Measurements from ENCODE around the gene ZDHHC1. TPM values are rescaled to one million over a fixed set of nuclear protein-coding genes. Genes with fewer than 3 reads are reported as not detected.

The ZDHHC1 gene
- total and polyA plus RNA-seq, 2 donors (not counting 3 experiments of a cell fraction or from before 2014, with no cell fraction given) = 11.4 to 14.4 TPM

GRCh38 chr16:67451061-67451703 is 34.9 kb upstream of the ZDHHC1 start:
- CTCF ChIA-PET = interaction anchor here (1.6 to 3.2 kb wide), 4 partner anchors 9 to 190 kb away, joined by 4 to 15 read pairs (median 10); no protein-coding TSS in a partner anchor

More at GRCh38 chr16:67451061-67451703, 34.9 kb upstream of the ZDHHC1 start:
- DNase-seq (ENCODE audit: low read depth, low spot score) = no peak
- TF ChIP-seq GATA2 (IDR thresholded peaks at IDR 0.05; ENCODE audit: insufficient read depth, insufficient read length, low read depth, low read length) = no peak
- TF ChIP-seq JUN (IDR thresholded peaks at IDR 0.05; ENCODE audit: borderline replicate concordance, insufficient read depth, insufficient read length, low read depth) = no peak
- no peak for TF ChIP-seq MYC (IDR thresholded peaks at IDR 0.05; ENCODE audit: low read depth, low read length)
- no peak for TF ChIP-seq POLR2A (IDR thresholded peaks at IDR 0.05; ENCODE audit: low read depth, low read length)
- TF ChIP-seq FOS (IDR thresholded peaks at IDR 0.05; ENCODE audit: borderline replicate concordance, insufficient read depth, low read length) = no peak
- no peak for TF ChIP-seq EZH2 (IDR thresholded peaks at IDR 0.05; ENCODE audit: borderline replicate concordance, low read depth, low read length, severe bottlenecking)
- TF ChIP-seq, protein P1, sequence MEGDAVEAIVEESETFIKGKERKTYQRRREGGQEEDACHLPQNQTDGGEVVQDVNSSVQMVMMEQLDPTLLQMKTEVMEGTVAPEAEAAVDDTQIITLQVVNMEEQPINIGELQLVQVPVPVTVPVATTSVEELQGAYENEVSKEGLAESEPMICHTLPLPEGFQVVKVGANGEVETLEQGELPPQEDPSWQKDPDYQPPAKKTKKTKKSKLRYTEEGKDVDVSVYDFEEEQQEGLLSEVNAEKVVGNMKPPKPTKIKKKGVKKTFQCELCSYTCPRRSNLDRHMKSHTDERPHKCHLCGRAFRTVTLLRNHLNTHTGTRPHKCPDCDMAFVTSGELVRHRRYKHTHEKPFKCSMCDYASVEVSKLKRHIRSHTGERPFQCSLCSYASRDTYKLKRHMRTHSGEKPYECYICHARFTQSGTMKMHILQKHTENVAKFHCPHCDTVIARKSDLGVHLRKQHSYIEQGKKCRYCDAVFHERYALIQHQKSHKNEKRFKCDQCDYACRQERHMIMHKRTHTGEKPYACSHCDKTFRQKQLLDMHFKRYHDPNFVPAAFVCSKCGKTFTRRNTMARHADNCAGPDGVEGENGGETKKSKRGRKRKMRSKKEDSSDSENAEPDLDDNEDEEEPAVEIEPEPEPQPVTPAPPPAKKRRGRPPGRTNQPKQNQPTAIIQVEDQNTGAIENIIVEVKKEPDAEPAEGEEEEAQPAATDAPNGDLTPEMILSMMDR (IDR thresholded peaks at IDR 0.05; ENCODE audit: extremely low read depth in 1 of 2, insufficient read depth in 1 of 2, low read depth in 1 of 2, low read length in 2 of 2) = no peak
- no peak for TF ChIP-seq POLR2AphosphoS5 (IDR thresholded peaks at IDR 0.05; ENCODE audit: insufficient read depth, low read depth, low read length)
- no peak for TF ChIP-seq MAX (IDR thresholded peaks at IDR 0.05; ENCODE audit: insufficient read depth, insufficient read length)
- Histone ChIP-seq H3K4me3 (replicated peaks in 1 of 3; ENCODE audit: insufficient read depth in 1 of 3, low read depth in 1 of 3, low read length in 3 of 3) (no peak overlapping the region), H3K4me2 (ENCODE audit: insufficient read depth, low read length) (no peak overlapping the region), H3K4me1 (ENCODE audit: control insufficient read depth, extremely low read depth, insufficient read depth, low read length) (no peaks in the 10 kb centered on the region), H4K20me1 (replicated peaks; ENCODE audit: control insufficient read depth, extremely low read depth, insufficient read depth, low read length) (no peaks in the 10 kb centered on the region), H3K9me1 (replicated peaks; ENCODE audit: control insufficient read depth, extremely low read depth, insufficient read depth, low read length) (no peaks in the 10 kb centered on the region), H3K36me3 (ENCODE audit: control insufficient read depth in 2 of 2, extremely low read depth in 1 of 2, insufficient read depth in 2 of 2, low read length in 2 of 2) (peaks cover 0 to 29% of the 10 kb centered on the region in 2 experiments), H3K79me2 (ENCODE audit: control insufficient read depth, insufficient read depth, low read length) (no peaks in the 10 kb centered on the region), H3K27me3 (ENCODE audit: control insufficient read depth in 2 of 2, insufficient read depth in 2 of 2, low read length in 2 of 2) (no peaks in the 10 kb centered on the region), H3K27ac (ENCODE audit: insufficient read depth, low read depth, low read length) (no peak overlapping the region), H3K9ac (replicated peaks; ENCODE audit: extremely low read depth, insufficient read depth, low read length) (no peak overlapping the region), H3K9me3 (replicated peaks; ENCODE audit: control insufficient read depth, insufficient read depth, low read length) (no peaks in the 10 kb centered on the region), H2AFZ (ENCODE audit: low read depth, low read length) (no peak overlapping the region)
- POLR2A ChIA-PET = no interaction called here
- dilution Hi-C loops (cut with MboI; ENCODE audit: extremely low pct_ligation_motif_present, low sequenced_read_pairs) = no loop called here
- FAIRE-seq = no peak
- intact Hi-C loops (cut with micrococcal nuclease) = no loop called here
- BruUV-seq (replicated peaks) = TSS peak; percentile 13
